T-helper 1 cell (primary cell): ENCODE data around the gene TBC1D32.
"Not testable (repeated sequence)": the region's sequence is repeated elsewhere in the genome, so short reads cannot be mapped to it uniquely, and the experiment has no call there.

Source experiments
- DNase-seq, 5 donors: peaks; one replicate each; pipeline ENCODE4 v3.0.0-alpha.2; 2012 to 2020
- total RNA-seq, 4 donors: gene quantifications; one replicate each; lab custom pipeline; 2026; lab: John Stamatoyannopoulos, UW

TBC1D32 gene, protein sequence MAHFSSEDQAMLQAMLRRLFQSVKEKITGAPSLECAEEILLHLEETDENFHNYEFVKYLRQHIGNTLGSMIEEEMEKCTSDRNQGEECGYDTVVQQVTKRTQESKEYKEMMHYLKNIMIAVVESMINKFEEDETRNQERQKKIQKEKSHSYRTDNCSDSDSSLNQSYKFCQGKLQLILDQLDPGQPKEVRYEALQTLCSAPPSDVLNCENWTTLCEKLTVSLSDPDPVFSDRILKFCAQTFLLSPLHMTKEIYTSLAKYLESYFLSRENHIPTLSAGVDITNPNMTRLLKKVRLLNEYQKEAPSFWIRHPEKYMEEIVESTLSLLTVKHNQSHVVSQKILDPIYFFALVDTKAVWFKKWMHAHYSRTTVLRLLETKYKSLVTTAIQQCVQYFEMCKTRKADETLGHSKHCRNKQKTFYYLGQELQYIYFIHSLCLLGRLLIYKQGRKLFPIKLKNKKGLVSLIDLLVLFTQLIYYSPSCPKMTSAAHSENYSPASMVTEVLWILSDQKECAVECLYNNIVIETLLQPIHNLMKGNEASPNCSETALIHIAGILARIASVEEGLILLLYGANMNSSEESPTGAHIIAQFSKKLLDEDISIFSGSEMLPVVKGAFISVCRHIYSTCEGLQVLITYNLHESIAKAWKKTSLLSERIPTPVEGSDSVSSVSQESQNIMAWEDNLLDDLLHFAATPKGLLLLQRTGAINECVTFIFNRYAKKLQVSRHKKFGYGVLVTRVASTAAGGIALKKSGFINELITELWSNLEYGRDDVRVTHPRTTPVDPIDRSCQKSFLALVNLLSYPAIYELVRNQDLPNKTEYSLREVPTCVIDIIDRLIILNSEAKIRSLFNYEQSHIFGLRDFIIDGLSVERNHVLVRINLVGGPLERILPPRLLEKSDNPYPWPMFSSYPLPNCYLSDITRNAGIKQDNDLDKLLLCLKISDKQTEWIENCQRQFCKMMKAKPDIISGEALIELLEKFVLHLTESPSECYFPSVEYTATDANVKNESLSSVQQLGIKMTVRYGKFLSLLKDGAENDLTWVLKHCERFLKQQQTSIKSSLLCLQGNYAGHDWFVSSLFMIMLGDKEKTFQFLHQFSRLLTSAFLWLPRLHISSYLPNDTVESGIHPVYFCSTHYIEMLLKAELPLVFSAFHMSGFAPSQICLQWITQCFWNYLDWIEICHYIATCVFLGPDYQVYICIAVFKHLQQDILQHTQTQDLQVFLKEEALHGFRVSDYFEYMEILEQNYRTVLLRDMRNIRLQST
- 15.5 to 25.7 (median 20.0) reads per million in 4 donors for total RNA-seq

DNA sequence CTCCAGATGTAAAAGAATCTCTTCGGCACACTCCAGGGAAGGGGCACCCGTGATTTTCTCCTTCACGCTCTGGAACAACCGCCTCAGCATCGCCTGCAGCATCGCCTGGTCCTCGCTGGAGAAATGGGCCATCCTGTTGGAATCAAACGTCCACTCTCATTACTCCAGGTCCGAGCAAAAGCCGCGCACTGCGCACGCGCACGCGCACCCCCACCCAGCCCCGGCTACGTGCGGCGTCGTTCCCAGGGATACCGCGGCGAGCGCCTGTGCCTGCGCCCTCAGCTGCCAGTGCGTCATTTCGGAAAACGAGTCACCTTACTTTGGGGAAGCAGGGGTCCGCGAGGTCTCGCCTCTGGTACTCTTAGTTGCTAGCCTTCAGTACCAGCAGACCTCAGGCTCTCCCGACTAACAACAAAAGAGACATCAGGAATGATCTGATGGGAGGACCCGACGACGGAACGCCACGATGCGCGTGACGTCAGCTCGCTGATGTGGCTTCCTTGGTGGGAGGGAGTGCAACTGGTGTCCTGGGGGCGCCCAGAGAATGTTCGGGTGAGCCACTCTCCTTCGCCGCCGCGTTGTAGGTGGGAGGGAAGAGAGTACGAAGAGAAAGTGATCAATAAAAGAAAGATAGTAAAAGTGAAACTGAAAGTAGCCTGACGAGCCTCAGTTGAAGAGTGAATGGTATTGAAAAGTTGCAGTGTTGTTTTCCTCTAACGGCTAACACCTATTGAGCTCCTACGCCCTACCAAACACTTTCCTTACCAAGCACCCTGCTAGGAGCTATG, at the start of gene TBC1D32:
TSS of gene TBC1D32 (minus strand) at position 182 of the 788 bp plus-strand sequence. CDS start at position 132, 50 bp downstream.
- peak; percentile 65 to 89 (median 75) for DNase-seq

DNA sequence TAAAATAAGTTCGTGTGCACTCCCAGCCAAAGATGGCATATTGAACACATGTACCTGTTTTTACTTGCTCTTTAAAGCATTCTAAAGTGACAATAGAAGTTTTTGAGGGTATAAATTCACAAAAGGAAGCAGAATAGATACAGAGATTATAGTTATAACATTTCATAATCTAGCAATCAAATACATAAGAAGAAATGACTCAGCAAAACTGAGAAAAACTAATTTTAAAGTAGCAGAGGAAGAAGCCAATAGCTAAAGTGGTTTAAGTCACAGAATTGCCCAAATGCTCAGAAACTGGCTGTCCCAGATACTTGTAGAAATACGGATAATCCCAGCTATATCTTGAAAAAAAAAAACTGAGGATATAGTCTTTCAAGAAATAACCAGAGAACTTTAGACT, 49.2 kb upstream of the TBC1D32 start:
- DNase-seq = no peak

DNA sequence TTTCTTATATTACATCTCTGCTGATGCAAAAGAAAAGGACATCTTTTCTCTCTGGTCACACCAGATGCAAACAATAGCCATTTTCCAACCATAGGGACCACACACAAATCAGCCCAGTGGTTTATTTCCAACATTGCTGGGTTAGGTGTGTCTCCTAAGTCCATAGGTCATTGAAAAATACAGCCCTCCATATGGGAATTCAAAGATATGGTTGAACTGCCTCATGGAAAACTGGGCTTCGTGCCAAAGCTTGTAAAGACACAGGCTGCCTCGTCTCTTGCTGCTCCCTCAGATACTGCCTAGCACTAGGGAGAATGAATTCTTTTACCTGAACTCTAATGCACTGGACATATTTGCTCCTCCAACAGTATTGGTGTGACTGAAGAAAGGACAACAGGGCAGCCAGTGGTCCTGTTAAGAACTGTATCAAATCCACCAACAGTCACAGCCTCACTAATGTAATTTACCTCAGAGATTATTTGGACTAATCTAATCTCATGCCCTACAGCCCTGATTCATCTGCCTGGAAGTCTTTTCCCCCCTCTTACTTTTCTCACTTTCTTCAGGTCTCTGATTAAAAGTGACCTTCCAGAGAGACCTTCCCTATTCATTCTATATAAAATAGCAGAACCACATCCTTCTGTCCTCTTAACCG, 48.3 kb upstream of the TBC1D32 start:
- DNase-seq = no peak

DNA sequence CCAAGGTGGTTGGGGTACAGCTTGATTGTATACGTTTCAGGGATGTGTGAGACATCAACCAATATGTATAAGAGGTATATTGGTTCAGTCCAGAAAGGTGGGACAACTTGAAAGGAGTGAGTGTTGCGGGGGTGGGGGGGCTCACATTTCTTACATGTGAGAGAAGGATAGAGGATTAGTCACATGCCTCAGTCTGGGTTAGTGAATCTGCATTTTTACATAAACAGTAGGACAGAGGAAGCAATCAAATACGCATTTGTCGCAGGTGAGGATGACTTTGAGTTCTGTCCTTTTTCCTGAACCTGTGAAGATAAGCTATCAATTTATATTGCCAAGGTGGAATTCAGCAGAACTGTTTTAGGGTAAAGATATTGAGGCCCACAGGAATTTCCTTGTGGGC, 42.1 kb upstream of the TBC1D32 start:
- DNase-seq = no peak

DNA sequence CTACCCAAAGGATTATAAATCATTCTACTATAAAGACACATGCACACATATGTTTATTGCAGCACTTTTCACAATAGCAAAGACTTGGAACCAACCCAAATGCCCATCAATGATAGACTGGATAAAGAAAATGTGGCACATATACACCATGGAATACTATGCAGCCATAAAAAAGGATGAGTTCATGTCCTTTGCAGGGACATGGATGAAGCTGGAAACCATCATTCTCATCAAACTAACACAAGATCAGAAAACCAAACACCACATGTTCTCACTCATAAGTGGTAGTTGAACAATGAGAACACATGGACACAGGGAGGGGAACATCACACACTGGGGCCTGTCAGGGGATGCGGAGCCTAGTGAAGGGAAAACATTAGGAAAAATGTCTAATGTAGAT, 39.9 kb upstream of the TBC1D32 start:
- DNase-seq = not testable (repeated sequence)

DNA sequence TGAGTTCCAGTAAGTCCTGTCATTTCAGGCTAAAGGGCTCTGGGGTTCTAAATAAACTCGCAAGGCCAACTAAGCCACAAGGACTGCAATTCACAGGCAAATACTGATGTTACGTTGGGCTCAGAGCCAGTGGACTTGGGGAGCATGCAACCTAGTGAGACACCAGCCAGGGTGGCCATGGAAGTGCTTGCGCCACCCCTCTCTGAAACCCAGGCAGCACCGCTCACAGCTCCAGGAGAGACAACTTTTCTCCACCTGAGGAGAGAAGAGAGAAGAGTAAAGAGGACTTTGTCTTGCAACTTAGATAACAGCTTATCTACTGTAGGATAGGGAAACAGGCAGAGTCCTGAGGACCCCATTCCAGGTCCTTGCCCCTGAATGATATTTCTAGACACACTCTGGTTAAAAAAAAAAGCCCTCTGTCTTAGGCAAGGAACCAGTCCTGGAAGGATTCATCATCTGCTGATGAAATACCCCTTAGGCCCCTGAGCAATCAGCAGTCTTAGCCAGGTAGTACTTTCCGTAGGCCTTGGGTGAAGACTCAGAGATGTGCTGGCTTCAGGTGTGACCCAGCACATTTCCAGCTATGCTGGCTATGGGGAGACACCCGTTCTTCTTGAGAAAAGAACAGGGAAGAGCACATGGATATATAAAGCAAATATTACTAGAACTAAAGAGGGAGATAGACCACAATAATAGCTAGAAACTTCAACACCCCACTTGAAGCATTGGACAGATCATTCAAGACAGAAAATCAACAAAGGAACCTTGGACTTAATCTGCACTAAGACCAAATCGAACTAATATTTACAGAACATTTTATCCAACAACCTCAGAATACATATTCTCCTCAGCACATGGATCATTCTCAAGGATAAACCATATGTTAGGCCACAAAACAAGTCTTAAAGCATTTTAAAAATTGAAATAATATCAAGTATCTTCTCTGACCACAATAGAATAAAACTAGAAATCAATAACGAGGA, 31.5 kb upstream of the TBC1D32 start:
- no peak for DNase-seq

DNA sequence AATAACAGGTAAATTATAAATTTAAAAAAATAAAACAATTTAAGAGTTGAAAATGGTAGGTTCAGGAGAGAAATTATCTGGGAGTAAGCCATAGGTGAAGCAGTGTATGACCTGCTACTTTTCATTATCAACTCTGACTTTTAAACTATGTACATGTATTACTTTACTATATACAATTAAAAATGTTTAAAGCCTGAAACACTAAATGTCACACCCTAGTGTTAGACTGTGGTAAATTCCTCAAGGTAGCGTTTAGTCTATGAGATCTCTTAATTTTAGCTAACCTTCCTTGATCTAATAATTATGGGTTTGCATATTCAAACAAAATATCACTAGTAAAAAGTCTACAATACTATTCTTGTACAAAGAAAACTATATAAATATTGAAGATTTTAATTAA, 22.3 kb upstream of the TBC1D32 start:
- no peak for DNase-seq

DNA sequence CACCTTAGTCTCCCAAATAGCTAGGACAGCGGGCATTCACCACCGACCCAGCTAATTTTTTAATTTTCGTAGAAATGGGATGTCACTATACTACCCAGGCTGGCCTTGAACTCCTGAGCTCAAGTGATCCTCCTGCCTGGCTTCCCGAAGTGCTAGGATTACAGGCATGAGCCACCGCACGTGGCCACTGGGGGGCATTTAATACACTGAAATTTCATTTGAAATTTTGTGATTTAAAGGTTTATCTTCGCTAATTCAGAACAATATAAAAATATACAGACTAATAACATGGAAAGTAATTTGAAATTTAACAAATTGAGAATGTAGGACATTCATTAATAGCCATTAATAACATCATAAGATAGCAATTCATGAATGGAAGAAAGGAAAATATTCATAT, 20.5 kb upstream of the TBC1D32 start:
- DNase-seq = no peak

DNA sequence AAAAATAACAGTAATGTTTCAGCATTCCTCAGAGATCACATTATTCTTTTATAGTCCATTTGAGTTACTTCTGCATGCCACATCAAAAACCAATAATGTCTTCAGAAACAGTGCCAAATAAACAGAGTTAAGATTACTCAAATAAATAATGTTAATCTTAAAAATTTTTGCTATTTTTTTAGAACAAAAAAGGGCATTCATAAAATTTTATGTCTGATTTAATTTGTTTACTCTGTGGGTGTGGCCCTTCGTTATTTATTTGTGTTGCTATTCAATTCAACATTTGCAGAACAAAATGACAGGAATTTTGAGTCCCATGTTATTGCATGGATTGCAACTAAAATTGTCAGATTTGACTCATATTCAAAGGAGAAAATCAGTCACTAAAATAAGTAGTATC, 18.7 kb upstream of the TBC1D32 start:
- no peak for DNase-seq

DNA sequence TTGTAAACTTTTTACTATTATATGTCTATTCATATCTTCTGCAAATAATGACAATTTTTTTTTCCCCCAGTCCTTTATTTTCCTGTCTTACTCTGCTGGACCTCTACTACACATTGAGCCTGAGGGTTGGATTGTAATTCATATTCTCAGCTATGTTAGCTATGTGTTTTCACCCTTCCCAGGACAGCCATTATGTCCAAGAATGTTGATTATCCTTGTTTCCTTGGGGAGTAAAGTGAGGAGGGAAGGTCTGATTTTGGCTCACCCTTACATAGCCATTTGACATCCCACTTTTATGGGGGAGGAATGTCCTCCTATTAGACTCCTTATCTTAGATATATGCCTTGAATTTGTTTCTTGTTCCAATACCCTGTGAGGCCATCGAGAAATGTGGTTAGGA, 17.6 kb upstream of the TBC1D32 start:
- no peak for DNase-seq

DNA sequence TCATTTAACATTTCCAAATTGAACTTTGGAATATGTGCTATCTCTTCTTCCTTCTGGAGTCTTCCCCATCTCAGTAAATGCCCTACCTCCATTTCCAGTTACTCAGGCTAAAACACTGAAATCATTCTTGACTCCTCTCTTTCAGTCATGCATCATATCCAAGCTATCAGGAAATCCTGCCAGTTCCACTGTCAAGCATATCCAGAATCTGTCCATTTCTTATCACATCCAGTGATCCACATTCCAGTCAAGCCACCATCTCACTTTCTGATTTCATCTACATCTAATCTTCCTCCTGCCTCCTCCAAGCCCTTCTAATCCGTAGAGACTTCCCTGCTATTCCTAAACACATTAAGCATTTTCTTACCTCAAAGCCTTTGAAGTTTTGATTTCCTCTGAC, 15.3 kb upstream of the TBC1D32 start:
- no peak for DNase-seq

DNA sequence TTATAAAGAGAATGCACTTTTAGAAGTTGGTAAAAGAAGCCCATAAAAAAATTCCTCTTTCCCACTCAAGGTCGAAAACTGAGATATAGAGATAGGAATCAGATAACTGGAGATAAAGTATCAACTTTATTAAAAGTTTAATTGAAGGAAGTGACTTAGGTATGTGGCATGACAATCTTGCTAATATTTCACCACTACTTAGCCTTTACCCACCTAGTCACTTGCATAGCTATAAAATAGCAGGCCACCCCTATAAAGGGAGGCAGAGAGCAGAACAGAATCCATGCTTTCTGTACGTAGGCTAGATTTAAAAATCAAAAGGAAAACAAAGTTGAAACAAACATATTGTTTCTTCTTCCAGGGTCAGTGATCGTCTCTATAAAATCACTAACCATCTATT, 13.2 kb upstream of the TBC1D32 start:
- DNase-seq = no peak

DNA sequence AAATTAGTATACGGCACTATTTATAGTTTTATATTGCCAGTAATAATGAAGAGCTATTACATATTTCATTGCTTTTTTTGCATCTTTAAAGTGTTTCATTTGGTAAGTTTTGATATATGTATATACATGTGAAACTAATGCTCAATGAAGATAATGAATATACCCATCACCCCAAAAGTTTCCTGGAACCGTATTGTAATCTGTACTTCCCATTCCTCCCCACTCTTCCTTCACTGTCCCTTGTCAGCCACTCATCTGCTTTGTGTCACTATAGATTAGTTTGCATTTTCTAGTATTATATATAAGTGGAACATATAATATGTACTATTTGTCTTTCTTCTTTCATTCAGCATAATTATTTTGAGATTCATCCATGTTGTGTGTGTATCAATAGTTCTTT, 10.3 kb upstream of the TBC1D32 start:
- DNase-seq = no peak

DNA sequence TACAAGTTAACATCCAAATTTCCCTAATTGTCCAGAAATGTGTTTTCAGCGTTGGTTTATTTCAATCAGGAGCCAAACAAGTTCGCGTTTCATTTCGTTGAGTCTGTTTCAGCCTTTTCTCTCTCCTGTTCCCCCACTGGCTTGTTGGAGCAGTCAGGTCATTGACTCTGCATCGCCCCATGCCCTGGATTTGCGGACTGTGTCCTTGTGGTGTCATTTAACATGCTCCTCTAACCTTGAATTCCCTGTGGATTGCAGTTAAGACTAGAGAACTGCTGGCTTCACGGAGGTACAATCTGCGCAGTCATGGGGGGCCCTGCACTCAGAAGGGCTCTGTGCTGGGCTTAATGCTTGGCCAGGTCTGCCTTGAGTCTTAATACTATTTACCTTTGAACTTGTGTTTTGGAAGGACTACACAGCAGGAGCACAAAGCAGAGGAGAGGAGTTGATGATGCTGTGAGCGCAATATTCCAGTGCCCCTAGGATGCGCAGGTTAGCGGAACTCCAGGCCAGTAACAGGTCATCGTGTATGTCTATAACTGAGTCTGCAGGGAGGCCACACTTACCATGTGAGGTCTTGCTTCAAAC, 5.5 kb upstream of the TBC1D32 start:
- no peak for DNase-seq

DNA sequence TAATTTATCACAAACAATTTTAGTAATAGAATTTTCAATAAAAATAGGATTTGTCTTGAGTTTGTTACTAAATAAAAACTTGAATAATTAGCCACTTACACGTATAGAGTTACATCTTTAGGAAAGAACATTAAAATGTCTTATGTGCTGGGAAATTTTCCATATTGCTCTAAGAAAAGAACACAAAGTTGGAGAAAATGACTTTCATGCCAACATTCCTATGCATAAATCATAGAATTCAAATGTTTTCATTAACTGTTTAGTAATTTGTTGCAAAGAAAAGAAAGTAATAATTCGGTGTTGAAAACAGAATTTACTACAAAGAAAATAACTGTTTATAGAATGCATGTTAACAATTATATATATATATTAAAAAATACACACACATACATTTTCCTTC, 4.7 kb upstream of the TBC1D32 start:
- no peak for DNase-seq

DNA sequence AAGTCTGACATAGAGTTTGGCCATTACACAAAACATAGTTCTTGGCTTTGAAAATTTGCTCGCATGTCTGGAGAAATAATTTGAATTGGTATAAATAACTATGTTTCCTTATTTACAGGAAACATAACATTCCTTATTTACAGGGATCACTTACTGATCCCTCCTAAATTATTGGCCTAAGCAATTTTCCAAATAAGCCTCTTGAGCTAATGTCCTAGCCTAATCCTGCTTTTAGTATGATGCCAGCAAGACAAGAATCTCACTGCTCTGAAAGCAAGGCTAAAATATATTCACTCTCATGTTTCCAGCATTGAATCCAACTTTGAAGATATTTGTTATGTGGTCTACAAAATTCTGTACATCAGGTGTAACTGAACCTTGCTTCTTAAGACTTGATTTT, 4.1 kb upstream of the TBC1D32 start:
- no peak for DNase-seq

DNA sequence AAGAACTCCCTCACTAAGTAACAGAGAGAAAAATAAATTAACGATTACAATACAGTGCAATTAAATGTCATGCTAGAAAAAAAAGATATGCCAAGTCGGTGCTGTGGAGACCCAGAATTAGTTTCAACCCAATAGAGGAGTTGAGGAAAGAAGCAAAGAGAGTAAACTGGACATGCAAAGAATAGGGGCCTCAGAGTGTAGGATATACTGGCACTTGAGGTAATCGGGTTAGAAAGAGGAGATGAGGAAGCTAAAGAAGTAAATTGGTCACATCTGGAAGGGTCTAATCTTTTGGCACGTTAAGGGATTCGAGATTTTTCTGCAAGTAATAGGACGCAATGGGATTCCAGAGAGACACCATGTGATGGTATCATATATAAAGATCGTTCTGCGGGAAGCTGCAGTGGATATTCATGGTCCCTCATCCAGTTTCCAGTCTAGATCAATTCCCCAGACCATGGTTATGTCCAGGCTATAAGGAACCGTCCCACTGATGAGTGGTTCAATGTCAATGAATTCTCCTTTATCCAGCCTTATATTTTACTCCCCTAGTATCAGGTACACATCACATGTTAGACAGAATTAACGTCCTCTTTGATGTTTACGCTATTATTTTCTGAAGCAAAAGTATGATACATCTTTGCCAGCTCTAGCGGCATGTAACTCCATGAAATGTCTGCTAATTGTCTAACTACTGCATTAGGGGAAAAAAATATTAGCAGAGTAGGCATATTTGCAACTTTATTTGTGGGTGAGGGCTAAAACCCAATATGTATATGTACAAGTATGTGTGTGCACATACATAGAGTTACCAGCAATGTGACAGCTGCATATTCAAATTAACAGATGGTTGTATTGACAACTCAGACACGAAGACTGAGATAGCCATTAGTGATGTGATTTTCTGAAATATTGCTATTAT, 1.1 kb upstream of the TBC1D32 start:
- DNase-seq = no peak

DNA sequence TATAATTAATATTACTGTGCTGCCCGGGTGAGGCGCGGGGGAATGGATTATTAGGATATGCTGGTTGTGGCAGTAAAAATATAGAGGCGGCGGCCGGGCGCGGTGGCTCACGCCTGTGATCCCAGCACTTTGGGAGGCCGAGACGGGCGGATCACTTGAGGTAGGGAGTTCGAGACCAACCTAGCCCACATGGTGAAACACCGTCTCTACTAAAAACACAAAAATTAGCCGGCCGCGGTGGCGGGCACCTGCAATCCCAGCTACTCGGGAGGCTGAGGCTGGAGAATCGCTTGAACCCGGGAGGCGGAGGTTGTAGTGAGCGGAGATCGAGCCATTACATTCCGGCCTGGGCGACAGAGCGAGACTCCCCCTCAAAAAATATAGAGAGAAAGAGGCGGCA, 586 bp downstream of the TBC1D32 start:
- not testable (repeated sequence) for DNase-seq

DNA sequence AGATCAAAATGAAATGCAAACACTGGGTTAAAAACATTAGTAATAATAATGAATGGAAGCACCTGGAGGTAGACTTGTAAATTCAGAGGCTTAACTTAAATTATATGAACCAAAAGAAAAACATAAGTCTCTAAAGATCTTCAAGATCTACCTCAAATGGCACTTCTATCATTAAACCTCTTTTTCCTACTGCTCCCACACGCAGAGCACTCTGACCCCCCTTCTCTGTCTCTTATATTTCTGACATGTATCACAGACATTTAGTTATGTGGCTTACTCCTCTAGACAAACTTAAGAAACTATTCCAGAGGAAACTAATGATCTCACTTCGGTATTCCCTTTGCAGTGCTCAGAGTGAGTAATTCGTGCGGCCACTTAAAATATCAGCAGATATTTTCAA, 1.1 kb downstream of the TBC1D32 start:
- DNase-seq = no peak
